Uterus (tissue), 2 donors: ENCODE measurements around the gene ARHGEF10L.

Experiments
- POLR2A ChIP-seq, 2 donors: fragments of 450-650 bp; IDR thresholded peaks; one replicate each; pipeline ENCODE4 v1.6.1; 2016; ENCODE audit warnings: antibody characterized with exemption in 2 of 2, mild to moderate bottlenecking in 1 of 2, moderate library complexity in 1 of 2
- TF ChIP-seq, protein P1 (sequence below), 4 experiments: fragments of 200-600 bp in 2 of 4; fragments of 450-650 bp in 2 of 4; sonication (generic) in 2 of 4; IDR thresholded peaks; one replicate each; pipeline ENCODE4 v1.5.1; 2016 to 2019; ENCODE audit warnings: antibody characterized with exemption in 4 of 4, mild to moderate bottlenecking in 2 of 4, moderate library complexity in 1 of 4

DNA sequence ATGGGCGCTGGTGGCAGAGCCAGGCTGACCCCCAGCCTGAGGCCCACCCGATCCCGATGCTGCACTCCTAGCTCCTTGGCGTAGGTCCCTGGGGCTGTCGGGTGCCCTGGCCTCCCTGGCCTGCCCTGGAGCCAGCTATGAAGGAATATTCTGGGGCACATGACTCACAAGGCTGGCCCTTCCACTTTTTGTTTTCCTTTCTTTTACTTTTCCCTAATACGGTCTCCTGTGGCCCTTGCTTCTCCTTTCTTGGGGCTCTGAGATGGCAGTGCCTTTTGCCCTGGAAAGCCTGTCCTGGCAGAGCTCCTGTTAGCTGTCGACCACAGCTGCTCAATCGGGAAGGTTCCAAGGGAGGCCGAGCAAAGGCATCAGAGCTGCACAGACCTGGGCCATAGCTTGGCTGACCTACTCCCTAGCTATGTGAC is 22.1 kb downstream of the ARHGEF10L start:
- peak in 1 of 2 donors; percentile 15 for TF ChIP-seq POLR2A (IDR thresholded peaks at IDR 0.05)
- TF ChIP-seq, protein P1, sequence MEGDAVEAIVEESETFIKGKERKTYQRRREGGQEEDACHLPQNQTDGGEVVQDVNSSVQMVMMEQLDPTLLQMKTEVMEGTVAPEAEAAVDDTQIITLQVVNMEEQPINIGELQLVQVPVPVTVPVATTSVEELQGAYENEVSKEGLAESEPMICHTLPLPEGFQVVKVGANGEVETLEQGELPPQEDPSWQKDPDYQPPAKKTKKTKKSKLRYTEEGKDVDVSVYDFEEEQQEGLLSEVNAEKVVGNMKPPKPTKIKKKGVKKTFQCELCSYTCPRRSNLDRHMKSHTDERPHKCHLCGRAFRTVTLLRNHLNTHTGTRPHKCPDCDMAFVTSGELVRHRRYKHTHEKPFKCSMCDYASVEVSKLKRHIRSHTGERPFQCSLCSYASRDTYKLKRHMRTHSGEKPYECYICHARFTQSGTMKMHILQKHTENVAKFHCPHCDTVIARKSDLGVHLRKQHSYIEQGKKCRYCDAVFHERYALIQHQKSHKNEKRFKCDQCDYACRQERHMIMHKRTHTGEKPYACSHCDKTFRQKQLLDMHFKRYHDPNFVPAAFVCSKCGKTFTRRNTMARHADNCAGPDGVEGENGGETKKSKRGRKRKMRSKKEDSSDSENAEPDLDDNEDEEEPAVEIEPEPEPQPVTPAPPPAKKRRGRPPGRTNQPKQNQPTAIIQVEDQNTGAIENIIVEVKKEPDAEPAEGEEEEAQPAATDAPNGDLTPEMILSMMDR (IDR thresholded peaks at IDR 0.05), result no peak
